ENCODE results near the gene AVEN. TPM values are rescaled to one million over a fixed set of nuclear protein-coding genes. Genes with fewer than 3 reads are reported as not detected.
"Not testable (repeated sequence)": the region's sequence is repeated elsewhere in the genome, so short reads cannot be mapped to it uniquely, and the experiment has no call there.

The AVEN gene
- total RNA-seq, 1 donor from 2014 or later, result 8.9 TPM

DNA sequence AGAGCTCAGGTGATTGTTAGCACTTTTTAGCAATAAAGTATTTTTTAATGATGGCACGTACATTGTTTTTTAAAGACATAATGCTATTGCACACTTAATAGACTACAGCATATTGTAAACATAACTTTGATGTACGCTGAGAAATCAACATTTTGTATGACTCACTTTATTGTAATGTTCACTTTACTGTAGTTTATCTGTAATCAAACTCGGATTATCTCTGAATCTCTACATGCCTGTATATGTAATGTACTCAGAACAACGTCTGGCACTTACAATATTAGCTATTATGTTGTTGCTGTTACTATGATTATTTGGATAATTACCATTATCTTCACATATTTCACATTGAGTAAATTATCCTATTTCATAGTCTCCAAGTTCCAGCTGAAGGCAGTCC is 208.7 kb downstream of the AVEN start:
- Histone ChIP-seq H3K36me3 (no peaks in the 10 kb centered on the region), H3K9me3 (no peaks in the 10 kb centered on the region), H3K27me3 (ENCODE audit: low read depth) (no peaks in the 10 kb centered on the region), H3K4me3 (no peak overlapping the region), H3K4me1 (no peaks in the 10 kb centered on the region), H3K27ac (no peak overlapping the region)
- DNase-seq (no peak), ATAC-seq (no peak)
- intact Hi-C loops (cut with DNase I), result no loop called here
- TF ChIP-seq, protein P1, sequence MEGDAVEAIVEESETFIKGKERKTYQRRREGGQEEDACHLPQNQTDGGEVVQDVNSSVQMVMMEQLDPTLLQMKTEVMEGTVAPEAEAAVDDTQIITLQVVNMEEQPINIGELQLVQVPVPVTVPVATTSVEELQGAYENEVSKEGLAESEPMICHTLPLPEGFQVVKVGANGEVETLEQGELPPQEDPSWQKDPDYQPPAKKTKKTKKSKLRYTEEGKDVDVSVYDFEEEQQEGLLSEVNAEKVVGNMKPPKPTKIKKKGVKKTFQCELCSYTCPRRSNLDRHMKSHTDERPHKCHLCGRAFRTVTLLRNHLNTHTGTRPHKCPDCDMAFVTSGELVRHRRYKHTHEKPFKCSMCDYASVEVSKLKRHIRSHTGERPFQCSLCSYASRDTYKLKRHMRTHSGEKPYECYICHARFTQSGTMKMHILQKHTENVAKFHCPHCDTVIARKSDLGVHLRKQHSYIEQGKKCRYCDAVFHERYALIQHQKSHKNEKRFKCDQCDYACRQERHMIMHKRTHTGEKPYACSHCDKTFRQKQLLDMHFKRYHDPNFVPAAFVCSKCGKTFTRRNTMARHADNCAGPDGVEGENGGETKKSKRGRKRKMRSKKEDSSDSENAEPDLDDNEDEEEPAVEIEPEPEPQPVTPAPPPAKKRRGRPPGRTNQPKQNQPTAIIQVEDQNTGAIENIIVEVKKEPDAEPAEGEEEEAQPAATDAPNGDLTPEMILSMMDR (IDR thresholded peaks at IDR 0.05), result no peak

DNA sequence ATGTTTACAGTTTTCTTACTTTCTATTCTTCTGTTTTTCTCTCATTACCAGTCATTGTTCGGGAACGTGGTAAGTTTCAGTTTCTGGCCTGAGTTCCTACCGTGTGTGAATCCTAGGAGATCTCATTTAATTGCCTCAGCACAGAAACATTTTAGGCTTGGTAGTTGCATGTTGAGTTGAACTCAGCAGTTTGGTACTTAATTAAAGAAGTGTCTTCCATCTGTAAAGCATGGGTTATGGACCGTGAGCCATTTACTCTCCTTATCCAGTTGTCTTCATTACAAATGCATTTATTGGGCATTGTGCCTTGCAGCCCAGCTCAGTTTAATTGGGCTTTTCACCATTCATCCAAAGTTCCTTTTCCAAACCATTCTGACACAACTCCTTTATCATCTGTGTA is 212.8 kb downstream of the AVEN start:
- H3K27ac ChIP-seq, result no peak overlapping the region
- H3K9me3 ChIP-seq, result no peaks in the 10 kb centered on the region
- no peaks in the 10 kb centered on the region for H3K36me3 ChIP-seq
- DNase-seq (no peak), ATAC-seq (no peak)
- no peak overlapping the region for H3K4me3 ChIP-seq
- TF ChIP-seq, protein P1 (IDR thresholded peaks at IDR 0.05), result no peak
- H3K4me1 ChIP-seq, result no peaks in the 10 kb centered on the region
- intact Hi-C loops (cut with DNase I), result no loop called here
- H3K27me3 ChIP-seq (ENCODE audit: low read depth), result no peaks in the 10 kb centered on the region

DNA sequence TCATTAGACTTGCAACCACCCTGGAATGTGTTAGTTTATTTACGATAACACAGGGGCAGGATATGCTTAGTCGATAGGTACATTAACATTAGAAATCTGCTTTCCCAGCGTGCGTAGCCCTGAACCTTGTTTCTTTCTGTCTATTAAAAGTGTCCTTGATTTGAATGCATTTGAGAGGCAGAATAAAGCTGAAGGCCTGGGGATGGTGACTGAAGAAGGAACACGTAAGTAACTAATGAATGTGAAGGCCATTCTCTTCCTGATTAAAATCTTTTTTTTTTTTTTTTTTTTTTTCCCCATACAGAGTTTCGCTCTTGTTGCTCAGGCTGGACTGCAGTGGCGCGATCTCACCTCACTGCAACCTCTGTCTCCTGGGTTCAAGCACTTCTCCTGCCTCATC is 213.6 kb downstream of the AVEN start:
- intact Hi-C loops (cut with DNase I), result no loop called here
- Histone ChIP-seq H3K4me3 (no peak overlapping the region), H3K36me3 (no peaks in the 10 kb centered on the region), H3K27ac (no peak overlapping the region), H3K4me1 (no peaks in the 10 kb centered on the region), H3K27me3 (ENCODE audit: low read depth) (no peaks in the 10 kb centered on the region), H3K9me3 (no peaks in the 10 kb centered on the region)
- ATAC-seq (no peak), DNase-seq (no peak)
- TF ChIP-seq, protein P1 (IDR thresholded peaks at IDR 0.05), result no peak

DNA sequence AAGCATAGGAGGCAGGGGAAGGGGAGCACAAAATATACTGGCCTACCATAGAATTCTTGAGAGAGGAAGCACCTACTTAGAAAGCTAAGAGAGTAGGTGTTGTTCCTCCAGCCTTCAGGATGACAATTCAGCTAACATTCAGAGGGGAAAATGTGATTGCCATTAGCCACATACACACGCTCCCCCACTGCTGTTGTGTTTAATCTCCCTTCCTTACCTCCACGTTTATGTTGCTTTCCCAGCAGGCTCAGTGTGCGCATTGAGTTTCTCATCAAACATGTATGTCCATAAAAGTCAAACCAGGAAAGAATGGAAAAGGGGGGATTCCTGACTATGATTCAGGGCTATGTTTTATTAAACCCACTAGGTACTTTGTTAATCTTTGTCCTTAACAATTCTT is 215.9 kb downstream of the AVEN start:
- no peak overlapping the region for H3K4me3 ChIP-seq
- H3K4me1 ChIP-seq, result no peaks in the 10 kb centered on the region
- TF ChIP-seq, protein P1 (IDR thresholded peaks at IDR 0.05), result no peak
- H3K27me3 ChIP-seq (ENCODE audit: low read depth), result no peaks in the 10 kb centered on the region
- no peaks in the 10 kb centered on the region for H3K36me3 ChIP-seq
- no peaks in the 10 kb centered on the region for H3K9me3 ChIP-seq
- no peak for DNase-seq
- intact Hi-C loops (cut with DNase I), result no loop called here
- no peak for ATAC-seq
- no peak overlapping the region for H3K27ac ChIP-seq

GRCh38 chr15:33822479-33822878 is 216.5 kb downstream of the AVEN start:
- TF ChIP-seq, protein P1 (IDR thresholded peaks at IDR 0.05), result no peak
- Histone ChIP-seq H3K4me3 (no peak overlapping the region), H3K36me3 (no peaks in the 10 kb centered on the region), H3K27me3 (ENCODE audit: low read depth) (no peaks in the 10 kb centered on the region), H3K4me1 (no peaks in the 10 kb centered on the region), H3K9me3 (no peaks in the 10 kb centered on the region), H3K27ac (no peak overlapping the region)
- intact Hi-C loops (cut with DNase I), result no loop called here
- no peak for DNase-seq
- no peak for ATAC-seq

- DNase-seq; H3K9me3 ChIP-seq; intact Hi-C loops (cut with DNase I); H3K4me1 ChIP-seq; H3K36me3 ChIP-seq; ATAC-seq; H3K27ac ChIP-seq; H3K27me3 ChIP-seq (ENCODE audit: low read depth); H3K4me3 ChIP-seq: not testable (repeated sequence)
Observed at GRCh38 chr15:33819499-33819898, 219.5 kb downstream of the AVEN start.

Other genes with a start within 250 kb of the AVEN start
- gene CHRM5, start 70.7 kb downstream of the AVEN start, total RNA-seq, result not detected
- 63.1 TPM for gene EMC7, start 62.7 kb upstream of the AVEN start, total RNA-seq
- 1.5 TPM for gene PGBD4, start 62.9 kb upstream of the AVEN start, total RNA-seq
- gene KATNBL1, start 170.9 kb upstream of the AVEN start, total RNA-seq, result 44.1 TPM
- gene EMC4, start 185.8 kb upstream of the AVEN start, total RNA-seq, result 84.6 TPM

Data from lower lobe of right lung (tissue), 2 donors.